HFFc6 (cell line): ENCODE measurements around the gene RGS9. TPM values are rescaled to one million over a fixed set of nuclear protein-coding genes. Genes with fewer than 3 reads are reported as not detected.

ENCODE experiments used
- DNase-seq: peaks from one replicate; pipeline ENCODE4 v3.0.0-alpha.2; 2018
- H3K27ac Mint-ChIP-seq: 2 replicates; pipeline ENCODE4 v1.8.0; 2020; ENCODE audit warnings: mild to moderate bottlenecking, mixed read lengths
- H3K27me3 Mint-ChIP-seq: 2 replicates; pipeline ENCODE4 v1.8.0; 2021; ENCODE audit warnings: mild to moderate bottlenecking, moderate library complexity, mixed read lengths; ENCODE audit not compliant: insufficient read depth
- H3K36me3 Mint-ChIP-seq: 2 replicates; pipeline ENCODE4 v1.8.0; 2021; ENCODE audit warnings: low read depth, mixed read lengths
- H3K4me1 Mint-ChIP-seq: 2 replicates; pipeline ENCODE4 v1.8.0; 2020; ENCODE audit warnings: low read depth, mixed read lengths
- H3K4me3 Mint-ChIP-seq: 2 replicates; pipeline ENCODE4 v1.8.0; 2020; ENCODE audit warnings: mild to moderate bottlenecking, moderate library complexity, mixed read lengths
- H3K9me3 Mint-ChIP-seq: 2 replicates; pipeline ENCODE4 v1.8.0; 2020; ENCODE audit warnings: mild to moderate bottlenecking, mixed read lengths
- CTCF ChIP-seq: fragments of 200-600 bp; sonication (generic); IDR thresholded peaks from 2 replicates; pipeline ENCODE4 v1.5.0; 2021; ENCODE audit warnings: antibody characterized with exemption, mild to moderate bottlenecking
- total RNA-seq, 6 experiments: library from RNA; stranded (reverse); fragmentation: NEBNext Ultra II Directional; extraction: Animal tissue kit (Norgen Biotek cat#: 25700); gene quantifications; 2 replicates in 1 of 6; 3 replicates in 5 of 6; pipeline ENCODE4 v1.2.3, GENCODE V29; 2021

RGS9 gene
- total RNA-seq, 6 experiments from 2014 or later: 0.31 to 0.97 (median 0.42) TPM

- Mint-ChIP-seq H3K4me1 (peaks cover 47% of the 10 kb centered on the region), H3K27ac (no peak overlapping the region), H3K9me3 (no peaks in the 10 kb centered on the region), H3K27me3 (peaks cover 15% of the 10 kb centered on the region), H3K36me3 (no peaks in the 10 kb centered on the region), H3K4me3 (no peak overlapping the region)
- no peak for DNase-seq
- no peak for TF ChIP-seq CTCF
These were observed 92.4 kb downstream of the RGS9 start for GRCh38 chr17:65229621-65229995.

GRCh38 chr17:65230040-65230439 is 92.9 kb downstream of the RGS9 start:
- no peak for TF ChIP-seq CTCF
- Mint-ChIP-seq H3K27ac (no peak overlapping the region), H3K36me3 (no peaks in the 10 kb centered on the region), H3K9me3 (no peaks in the 10 kb centered on the region), H3K4me1 (peaks cover 51% of the 10 kb centered on the region), H3K4me3 (no peak overlapping the region), H3K27me3 (peaks cover 15% of the 10 kb centered on the region)
- no peak for DNase-seq

GRCh38 chr17:65231086-65231485 is 93.9 kb downstream of the RGS9 start:
- no peak for DNase-seq
- Mint-ChIP-seq H3K9me3 (no peaks in the 10 kb centered on the region), H3K36me3 (no peaks in the 10 kb centered on the region), H3K4me1 (peaks cover 61% of the 10 kb centered on the region), H3K27me3 (peaks cover 14% of the 10 kb centered on the region), H3K4me3 (no peak overlapping the region), H3K27ac (peak overlapping the region; percentile 78)
- TF ChIP-seq CTCF: no peak

GRCh38 chr17:65231662-65232335 is 94.6 kb downstream of the RGS9 start:
- H3K4me3 Mint-ChIP-seq: no peak overlapping the region
- peaks cover 7% of the 10 kb centered on the region for H3K27me3 Mint-ChIP-seq
- H3K4me1 Mint-ChIP-seq: peaks cover 61% of the 10 kb centered on the region
- TF ChIP-seq CTCF: peak; percentile 82
- H3K9me3 Mint-ChIP-seq: no peaks in the 10 kb centered on the region; the same call in 1 of the 2 replicates
- peak overlapping the region; percentile 78 for H3K27ac Mint-ChIP-seq
- peak; percentile 90 for DNase-seq
- H3K36me3 Mint-ChIP-seq: no peaks in the 10 kb centered on the region

- Mint-ChIP-seq H3K27ac (peak overlapping the region; percentile 16; the same call in 1 of the 2 replicates), H3K27me3 (peaks cover 16% of the 10 kb centered on the region), H3K4me3 (no peak overlapping the region), H3K9me3 (no peaks in the 10 kb centered on the region; the same call in 1 of the 2 replicates), H3K36me3 (no peaks in the 10 kb centered on the region), H3K4me1 (peaks cover 28% of the 10 kb centered on the region)
- no peak for TF ChIP-seq CTCF
- peak; percentile 77 for DNase-seq
These were observed 98.1 kb downstream of the RGS9 start for GRCh38 chr17:65235284-65235683.
